Trophoblast cell (in vitro differentiated cells and primary cell): ENCODE results near the gene SELENOF.

Experiments
- DNase-seq, 2 donors: peaks; one replicate each; pipeline ENCODE4 v3.0.0-alpha.2; 2016
- H2AFZ ChIP-seq: 2 replicates; pipeline ENCODE4 v1.6.1; 2013; ENCODE audit warnings: low read length, moderate library complexity, mild to moderate bottlenecking; ENCODE audit not compliant: insufficient read depth, poor library complexity
- H2AK5ac ChIP-seq: 2 replicates; pipeline ENCODE4 v1.6.1; 2013; ENCODE audit warnings: mild to moderate bottlenecking, low read length
- H2BK120ac ChIP-seq: 2 replicates; pipeline ENCODE4 v1.6.1; 2013; ENCODE audit warnings: low read length, mild to moderate bottlenecking, moderate library complexity; ENCODE audit not compliant: insufficient read depth, poor library complexity
- H2BK12ac ChIP-seq: 2 replicates; pipeline ENCODE4 v1.6.1; 2013; ENCODE audit warnings: mild to moderate bottlenecking, low read length, moderate library complexity
- H2BK5ac ChIP-seq: 2 replicates; pipeline ENCODE4 v1.6.1; 2013; ENCODE audit warnings: low read length, low read depth, moderate library complexity, mild to moderate bottlenecking; ENCODE audit not compliant: poor library complexity
- H3K14ac ChIP-seq: 2 replicates; pipeline ENCODE4 v1.6.1; 2013; ENCODE audit warnings: mild to moderate bottlenecking, low read length
- H3K18ac ChIP-seq: 2 replicates; pipeline ENCODE4 v1.6.1; 2013; ENCODE audit warnings: mild to moderate bottlenecking, low read length
- H3K23ac ChIP-seq: 2 replicates; pipeline ENCODE4 v1.6.1; 2013; ENCODE audit warnings: low read length
- H3K27ac ChIP-seq: 2 replicates; pipeline ENCODE4 v1.5.1; 2013; ENCODE audit warnings: low read depth, mild to moderate bottlenecking, inconsistent platforms, low read length, moderate library complexity
- H3K27me3 ChIP-seq: 2 replicates; pipeline ENCODE4 v1.6.1; 2013; ENCODE audit warnings: inconsistent platforms, mild to moderate bottlenecking, low read length, moderate library complexity; ENCODE audit not compliant: insufficient read depth
- H3K36me3 ChIP-seq, 2 experiments: 1 replicate in 1 of 2; 2 replicates in 1 of 2; pipeline ENCODE4 v1.6.1; 2013; ENCODE audit warnings: low read length in 2 of 2, mild to moderate bottlenecking in 2 of 2, moderate library complexity in 1 of 2; ENCODE audit not compliant: insufficient read depth in 2 of 2, control insufficient read depth in 1 of 2
- H3K4ac ChIP-seq: 2 replicates; pipeline ENCODE4 v1.6.1; 2013; ENCODE audit warnings: low read depth, mild to moderate bottlenecking, low read length, moderate library complexity
- H3K4me1 ChIP-seq, 2 experiments: 1 replicate in 1 of 2; 2 replicates in 1 of 2; pipeline ENCODE4 v1.6.1; 2013; ENCODE audit warnings: low read length in 2 of 2, mild to moderate bottlenecking in 2 of 2, moderate library complexity in 1 of 2; ENCODE audit not compliant: insufficient read depth in 2 of 2, control insufficient read depth in 1 of 2
- H3K4me2 ChIP-seq: 2 replicates; pipeline ENCODE4 v1.6.1; 2013; ENCODE audit warnings: inconsistent platforms, mild to moderate bottlenecking, low read length, moderate library complexity
- H3K4me3 ChIP-seq: 2 replicates; pipeline ENCODE4 v1.5.1; 2013; ENCODE audit warnings: mild to moderate bottlenecking, low read depth, low read length, inconsistent platforms
- H3K79me1 ChIP-seq: one replicate; pipeline ENCODE4 v1.6.1; 2013; ENCODE audit warnings: low read length
- H3K79me2 ChIP-seq: 2 replicates; pipeline ENCODE4 v1.6.1; 2013; ENCODE audit warnings: low read length, mild to moderate bottlenecking; ENCODE audit not compliant: control insufficient read depth, insufficient read depth, poor library complexity
- H3K9ac ChIP-seq: 2 replicates; pipeline ENCODE4 v1.6.1; 2013; ENCODE audit warnings: mild to moderate bottlenecking, low read length
- H3K9me3 ChIP-seq: 2 replicates; pipeline ENCODE4 v1.6.1; 2013; ENCODE audit warnings: low read depth, mild to moderate bottlenecking, control low read depth, inconsistent platforms, low read length; ENCODE audit not compliant: insufficient read depth
- H4K12ac ChIP-seq: 2 replicates; pipeline ENCODE4 v1.6.1; 2013; ENCODE audit warnings: low read depth, mild to moderate bottlenecking, low read length, moderate library complexity
- H4K8ac ChIP-seq: 2 replicates; pipeline ENCODE4 v1.6.1; 2013; ENCODE audit warnings: low read depth, mild to moderate bottlenecking, low read length, moderate library complexity
- H4K91ac ChIP-seq: one replicate; pipeline ENCODE4 v1.6.1; 2013; ENCODE audit warnings: low read depth, mild to moderate bottlenecking, low read length, moderate library complexity
- WGBS: extraction: QIAGEN DNeasy Blood & Tissue Kit; methylation state at CpG from one replicate; pipeline ENCODE4 v1.1.7; 2013; ENCODE audit warnings: missing lambda C conversion rate; ENCODE audit not compliant: insufficient read length, insufficient coverage; ENCODE audit errors: extremely low coverage; 5-methylcytosine and 5-hydroxymethylcytosine counted together

SELENOF gene

DNA sequence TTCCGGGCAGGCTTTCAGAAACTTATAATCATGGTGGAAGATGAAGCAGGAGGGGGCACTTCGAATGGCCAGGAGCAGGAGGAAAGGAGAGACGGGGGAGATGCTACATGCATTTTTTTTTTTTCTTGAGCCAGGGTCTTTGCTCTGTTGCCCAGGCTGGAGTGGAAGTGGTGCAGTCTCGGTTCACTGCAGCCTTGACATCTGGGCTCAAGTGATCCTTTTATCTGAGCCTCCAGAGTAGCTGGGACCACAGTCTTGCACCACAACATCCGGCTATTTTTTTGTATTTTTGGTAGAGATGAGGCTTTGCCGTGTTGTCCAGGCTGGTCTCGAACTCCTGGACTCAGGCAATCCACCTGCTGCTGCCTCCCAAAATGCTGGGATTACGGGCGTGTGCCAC lies 61.6 kb downstream of the SELENOF start:
- H3K36me3 ChIP-seq, result no peaks in the 10 kb centered on the region
- H3K27me3 ChIP-seq, result no peaks in the 10 kb centered on the region
- no peaks in the 10 kb centered on the region for H3K4me1 ChIP-seq
- no peak overlapping the region for H2AFZ ChIP-seq
- no peak overlapping the region for H2AK5ac ChIP-seq
- no peak overlapping the region for H4K8ac ChIP-seq
- no peak overlapping the region for H2BK120ac ChIP-seq
- H3K79me2 ChIP-seq, result no peaks in the 10 kb centered on the region
- H3K9ac ChIP-seq, result no peak overlapping the region
- H4K91ac ChIP-seq, result no peak overlapping the region
- no peak overlapping the region for H3K14ac ChIP-seq
- H3K4ac ChIP-seq, result no peak overlapping the region
- no peaks in the 10 kb centered on the region for H3K79me1 ChIP-seq
- H3K23ac ChIP-seq, result no peak overlapping the region
- no peak overlapping the region for H2BK12ac ChIP-seq
- H3K4me2 ChIP-seq, result no peak overlapping the region
- H2BK5ac ChIP-seq, result no peak overlapping the region
- no CpG with 5 or more reads among the region's 9 CpGs for WGBS
- no peak overlapping the region for H4K12ac ChIP-seq
- no peak overlapping the region for H3K4me3 ChIP-seq
- no peak for DNase-seq
- H3K9me3 ChIP-seq, result no peaks in the 10 kb centered on the region
- no peak overlapping the region for H3K18ac ChIP-seq
- no peak overlapping the region for H3K27ac ChIP-seq

DNA sequence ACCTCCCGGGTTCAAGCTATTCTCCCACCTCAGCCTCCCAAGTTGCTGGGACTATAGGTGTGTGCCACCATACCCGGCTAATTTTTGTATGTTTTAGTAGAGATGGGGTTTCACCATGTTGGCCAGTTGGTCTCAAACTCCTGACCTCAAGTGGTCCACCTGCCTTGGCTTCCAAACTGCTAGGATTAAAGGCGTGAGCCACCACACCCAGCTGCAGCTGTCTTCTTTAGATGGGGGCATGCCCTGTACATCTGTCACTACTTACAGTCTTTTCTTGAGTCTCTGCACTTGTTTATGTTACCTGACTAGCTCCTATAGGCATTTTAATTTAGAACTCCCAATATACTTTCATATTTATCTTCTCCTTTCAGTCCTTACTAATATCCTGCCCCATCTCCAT lies 64.2 kb downstream of the SELENOF start:
- Histone ChIP-seq H2BK120ac (no peak overlapping the region), H3K9me3 (no peaks in the 10 kb centered on the region), H3K9ac (no peak overlapping the region), H3K27me3 (no peaks in the 10 kb centered on the region), H3K79me2 (no peaks in the 10 kb centered on the region), H4K91ac (no peak overlapping the region), H3K4me1 (no peaks in the 10 kb centered on the region), H2AFZ (no peak overlapping the region), H2BK5ac (no peak overlapping the region), H2AK5ac (no peak overlapping the region), H3K4me3 (no peak overlapping the region), H3K36me3 (no peaks in the 10 kb centered on the region), H3K23ac (no peak overlapping the region), H3K18ac (no peak overlapping the region), H3K4ac (no peak overlapping the region), H3K27ac (no peak overlapping the region), H3K14ac (no peak overlapping the region), H2BK12ac (no peak overlapping the region), H3K4me2 (no peak overlapping the region), H4K12ac (no peak overlapping the region), H3K79me1 (no peaks in the 10 kb centered on the region), H4K8ac (no peak overlapping the region)
- no CpG with 5 or more reads among the region's 3 CpGs for WGBS
- DNase-seq, result no peak

DNA sequence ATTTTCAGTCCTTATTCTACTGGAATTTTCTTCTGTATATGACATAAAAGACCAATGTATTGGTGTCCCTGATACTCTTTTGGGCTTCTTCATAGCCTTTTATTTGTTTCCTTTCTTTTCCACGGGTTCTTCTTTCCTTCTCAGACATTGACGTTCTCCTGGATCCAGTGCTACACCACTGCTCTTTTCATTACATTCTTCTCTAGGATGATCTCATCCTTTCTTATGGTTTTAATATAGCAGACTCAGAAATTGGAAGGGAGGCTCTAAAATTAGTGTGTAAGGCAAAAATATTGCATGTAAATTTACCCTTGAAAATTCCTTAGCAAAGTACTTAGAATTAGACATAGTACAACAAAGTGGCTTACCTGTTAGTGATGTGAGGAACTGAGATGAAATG lies 65.3 kb downstream of the SELENOF start:
- Histone ChIP-seq H2BK5ac (no peak overlapping the region), H3K4me3 (no peak overlapping the region), H4K91ac (no peak overlapping the region), H2BK12ac (no peak overlapping the region), H3K4ac (no peak overlapping the region), H3K79me1 (no peaks in the 10 kb centered on the region), H2AK5ac (no peak overlapping the region), H3K36me3 (no peaks in the 10 kb centered on the region), H3K9me3 (no peaks in the 10 kb centered on the region), H3K9ac (no peak overlapping the region), H4K8ac (no peak overlapping the region), H3K27me3 (no peaks in the 10 kb centered on the region), H2AFZ (no peak overlapping the region), H3K4me2 (no peak overlapping the region), H3K79me2 (no peaks in the 10 kb centered on the region), H3K18ac (no peak overlapping the region), H3K14ac (no peak overlapping the region), H3K4me1 (no peaks in the 10 kb centered on the region), H3K27ac (no peak overlapping the region), H4K12ac (no peak overlapping the region), H3K23ac (no peak overlapping the region), H2BK120ac (no peak overlapping the region)
- DNase-seq, result no peak
- WGBS, result no CpG with 5 or more reads among the region's 2 CpGs

DNA sequence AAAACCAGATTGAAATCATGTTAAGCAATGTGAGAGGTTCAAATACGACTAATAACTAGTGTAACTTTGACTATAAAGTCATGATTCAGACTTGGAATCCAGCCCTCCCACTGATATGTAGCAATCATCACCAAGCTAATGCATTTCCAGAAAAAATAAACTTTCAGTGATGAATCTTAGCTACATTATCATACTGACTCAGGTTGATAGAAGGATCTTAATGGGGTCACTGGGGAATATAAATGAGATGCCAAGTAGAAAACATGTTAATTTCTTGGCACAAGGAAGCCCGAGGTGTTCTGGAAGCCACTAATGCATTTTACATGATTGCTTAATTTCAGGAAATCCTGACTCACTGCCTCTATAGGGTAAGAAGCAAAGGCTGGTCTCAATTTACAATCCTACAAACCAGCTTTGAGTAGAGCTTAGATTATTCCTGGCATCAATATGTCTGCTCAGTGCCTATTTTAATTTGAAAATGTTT lies 67.7 kb downstream of the SELENOF start:
- Histone ChIP-seq H3K27me3 (no peaks in the 10 kb centered on the region), H3K9ac (no peak overlapping the region), H3K4me3 (no peak overlapping the region), H3K4me2 (no peak overlapping the region), H3K4me1 (no peaks in the 10 kb centered on the region), H3K36me3 (no peaks in the 10 kb centered on the region), H4K8ac (no peak overlapping the region), H3K14ac (no peak overlapping the region), H3K79me1 (no peaks in the 10 kb centered on the region), H3K23ac (no peak overlapping the region), H3K79me2 (no peaks in the 10 kb centered on the region), H2AFZ (no peak overlapping the region), H4K12ac (no peak overlapping the region), H3K27ac (no peak overlapping the region), H2BK120ac (no peak overlapping the region), H3K9me3 (no peaks in the 10 kb centered on the region), H2BK12ac (no peak overlapping the region), H3K4ac (no peak overlapping the region), H2AK5ac (no peak overlapping the region), H2BK5ac (no peak overlapping the region), H3K18ac (no peak overlapping the region), H4K91ac (no peak overlapping the region)
- WGBS, result no CpG with 5 or more reads among the region's 2 CpGs
- peak; percentile 8 to 70 for DNase-seq
